GM18867 (cell line): ENCODE data around the gene ADAMTSL1.

Experiments used
- ATAC-seq: cut with Tn5 transposase; IDR thresholded peaks from one replicate; pipeline ENCODE4 v1.9.1; 2021; ENCODE audit warnings: mild to moderate bottlenecking, moderate library complexity; ENCODE audit not compliant: unreplicated experiment

Gene ADAMTSL1

GRCh38 chr9:18545636-18546360 is 71.8 kb downstream of the ADAMTSL1 start:
- ATAC-seq = no peak

DNA sequence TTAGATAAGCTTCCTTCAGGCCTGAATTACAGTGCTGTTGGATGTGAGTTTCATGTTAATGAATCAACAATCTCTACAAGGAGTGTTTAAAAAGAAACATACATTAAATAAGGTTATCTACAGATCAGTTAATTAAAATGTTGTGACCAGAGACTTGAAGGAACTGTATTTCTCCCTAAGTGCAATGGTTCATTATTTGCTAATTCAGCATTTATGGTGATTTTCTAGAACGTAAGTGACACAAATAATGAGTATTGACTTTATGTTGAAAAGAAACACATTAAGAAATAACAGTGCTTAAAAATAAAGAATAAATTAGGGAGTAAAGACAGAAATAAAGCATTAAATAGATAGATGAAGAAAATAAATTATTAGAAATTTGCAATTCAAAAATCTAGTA is 74.5 kb downstream of the ADAMTSL1 start:
- no peak for ATAC-seq

DNA sequence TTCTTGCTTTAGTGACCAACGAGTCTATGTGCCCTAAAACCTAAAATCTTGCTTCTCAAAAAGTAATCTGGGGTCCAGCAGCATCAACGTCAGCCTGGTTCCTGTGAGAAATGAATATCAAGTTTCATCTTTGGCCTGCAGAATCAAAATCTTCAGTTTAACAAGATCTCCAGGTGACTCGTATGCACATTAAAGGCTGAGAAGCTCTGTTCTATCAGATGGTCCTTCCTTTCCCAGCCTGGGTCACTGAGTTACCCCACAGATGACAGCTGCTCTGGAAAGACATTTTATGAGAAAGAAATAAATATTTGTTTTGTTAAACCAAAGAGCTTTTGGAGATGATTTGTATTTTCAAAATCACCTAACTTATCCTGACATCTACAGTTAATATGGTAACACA is 75.8 kb downstream of the ADAMTSL1 start:
- no peak for ATAC-seq

DNA sequence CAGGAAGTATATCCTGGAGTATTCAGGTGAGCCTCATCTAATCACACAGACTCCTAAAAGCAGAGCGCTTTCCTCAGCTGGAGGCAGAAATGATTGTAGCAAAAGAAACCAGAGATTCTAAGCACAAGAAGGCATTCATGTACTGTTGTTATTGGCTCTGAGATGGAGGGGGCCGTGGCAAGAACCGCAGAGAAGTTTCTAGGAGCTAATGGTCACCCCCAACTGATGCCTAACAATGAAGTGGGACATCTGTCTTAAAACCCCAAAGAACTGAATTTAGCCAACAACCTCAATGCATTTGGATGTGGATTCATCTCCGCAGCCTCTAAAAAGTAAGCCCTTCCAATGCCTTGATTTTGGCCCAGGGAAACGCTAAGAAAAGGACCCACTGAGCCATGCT is 76.3 kb downstream of the ADAMTSL1 start:
- ATAC-seq = no peak

DNA sequence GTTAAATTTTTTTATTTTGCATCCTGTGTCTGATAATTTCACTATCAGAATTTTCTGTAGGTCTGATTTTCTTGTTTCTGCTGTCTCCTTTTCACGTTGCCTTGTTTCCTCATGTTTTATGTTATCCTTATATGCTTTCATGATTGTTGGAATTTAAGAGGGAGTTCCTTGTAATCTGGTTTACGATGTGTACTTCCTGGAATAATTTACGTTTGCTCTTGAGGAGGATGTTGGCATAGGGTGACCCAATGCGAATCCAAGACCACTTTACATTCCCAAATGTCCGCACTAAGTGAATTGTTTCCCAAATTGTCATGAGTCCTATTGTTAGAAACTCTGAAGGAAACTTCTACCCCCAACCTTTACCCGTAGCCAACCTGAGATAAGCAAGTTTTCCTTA is 80.3 kb downstream of the ADAMTSL1 start:
- no peak for ATAC-seq

DNA sequence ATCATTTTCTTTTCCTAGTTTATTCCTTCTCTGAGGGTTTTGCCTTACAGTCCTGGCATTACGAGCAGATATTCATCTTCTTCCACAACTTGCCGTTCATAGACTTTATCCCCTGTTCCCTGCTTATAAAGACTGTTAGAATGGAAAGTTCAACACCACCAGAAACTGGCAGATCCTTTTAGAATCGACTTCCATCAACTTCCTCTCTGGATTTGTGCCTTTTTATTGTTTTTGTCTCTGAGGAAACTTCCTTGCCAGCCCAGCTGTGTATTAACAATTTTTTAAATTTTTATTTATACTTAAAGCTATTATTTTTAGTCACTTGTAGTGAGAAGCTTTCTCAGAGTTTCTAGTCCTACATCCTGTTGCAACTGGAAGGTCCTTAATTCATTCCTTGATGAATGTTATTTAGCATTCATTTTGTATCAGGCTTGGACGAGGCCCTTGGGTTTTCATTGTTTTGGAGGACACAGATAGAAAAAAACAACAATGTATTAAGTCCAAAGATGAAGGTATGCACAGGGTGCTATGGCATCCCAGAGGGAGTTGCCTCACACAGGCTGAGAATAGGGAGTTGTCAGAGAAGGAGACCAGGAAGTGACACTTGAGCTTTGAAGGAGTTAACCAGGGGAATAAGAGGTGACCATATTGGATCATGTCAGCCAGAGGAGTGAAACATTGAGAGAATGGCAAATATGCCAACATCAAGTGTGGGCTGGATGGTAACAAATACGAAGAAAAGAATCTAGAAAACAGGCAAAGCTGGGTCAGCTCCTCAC is 81.3 kb downstream of the ADAMTSL1 start:
- no peak for ATAC-seq

DNA sequence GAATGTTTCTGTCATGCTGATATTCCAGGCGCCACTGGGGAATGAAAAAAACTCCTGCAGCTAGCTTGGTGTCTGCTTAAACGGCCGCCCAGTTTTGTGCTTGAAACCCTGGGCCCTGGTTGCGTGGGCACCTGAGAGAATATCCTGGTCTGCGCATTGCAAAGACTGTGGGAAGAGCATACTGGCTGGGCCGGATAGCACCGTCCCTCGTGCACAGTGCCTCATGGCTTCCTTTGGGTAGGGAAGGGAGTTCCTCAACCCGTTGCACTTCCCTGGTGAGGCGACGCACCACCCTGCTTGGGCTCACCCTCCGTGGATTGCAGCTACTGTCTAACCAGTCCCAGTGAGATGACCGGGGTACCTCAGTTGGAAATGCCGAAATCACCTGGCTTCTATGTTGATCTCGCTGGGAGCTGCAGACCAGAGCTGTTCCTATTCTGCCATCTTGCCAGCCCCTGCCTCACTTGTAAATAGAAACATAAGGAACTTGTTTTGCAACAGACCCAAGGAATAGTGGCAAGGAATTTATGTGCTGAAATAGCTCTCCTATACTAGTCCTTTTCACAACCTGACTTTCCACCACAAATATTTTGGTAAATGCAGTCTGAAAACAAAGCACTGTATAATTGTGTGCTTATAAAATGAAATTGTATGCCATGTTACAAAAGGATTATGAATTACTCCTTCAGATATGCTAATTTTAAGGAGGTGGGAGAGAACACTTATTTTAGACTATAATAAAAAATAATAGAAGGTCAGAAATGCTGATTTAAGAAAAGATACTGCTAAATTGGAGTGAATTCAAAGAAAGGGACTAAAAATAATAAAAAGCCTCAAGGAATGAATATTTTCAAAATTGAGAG is 90.3 kb downstream of the ADAMTSL1 start:
- no peak for ATAC-seq

- no peak for ATAC-seq
Measured at GRCh38 chr9:18566121-18566520, 92.2 kb downstream of the ADAMTSL1 start.

GRCh38 chr9:18568973-18569372 is 95.0 kb downstream of the ADAMTSL1 start:
- no peak for ATAC-seq

DNA sequence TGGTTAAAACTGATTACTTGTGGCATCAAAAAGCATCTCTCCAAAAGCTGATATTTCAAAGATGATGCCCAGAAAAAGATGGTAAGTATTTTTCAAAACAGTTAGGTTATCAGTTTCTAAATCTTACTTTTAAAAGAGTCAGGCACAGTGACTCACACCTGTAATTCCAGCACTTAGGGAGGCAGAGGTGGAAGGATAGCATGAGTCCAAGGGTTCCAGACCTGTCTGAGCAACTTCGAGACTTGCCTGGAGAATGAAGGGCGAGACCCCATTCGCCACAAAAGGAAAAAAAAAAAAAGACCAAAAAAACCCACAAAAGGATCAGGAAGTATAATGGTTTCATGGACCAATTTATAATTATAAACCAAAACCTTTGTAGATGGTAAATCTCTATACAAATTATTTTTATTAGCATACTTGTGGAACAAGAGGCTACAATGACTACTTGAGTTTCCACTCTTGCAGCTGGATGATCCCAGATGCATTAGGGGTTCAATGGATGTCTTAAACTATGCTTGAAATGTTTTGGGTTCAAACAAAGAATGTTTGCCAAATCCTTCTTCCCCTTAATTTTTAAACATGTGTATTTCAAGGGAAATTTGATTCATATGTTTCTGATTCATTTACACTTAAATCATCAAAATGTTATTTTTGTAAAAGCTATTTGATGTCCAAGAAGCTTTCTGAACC is 96.1 kb downstream of the ADAMTSL1 start:
- no peak for ATAC-seq

GRCh38 chr9:18573021-18573556 is 99.1 kb downstream of the ADAMTSL1 start:
- no peak for ATAC-seq

GRCh38 chr9:18575686-18576085 is 101.7 kb downstream of the ADAMTSL1 start:
- ATAC-seq = no peak

DNA sequence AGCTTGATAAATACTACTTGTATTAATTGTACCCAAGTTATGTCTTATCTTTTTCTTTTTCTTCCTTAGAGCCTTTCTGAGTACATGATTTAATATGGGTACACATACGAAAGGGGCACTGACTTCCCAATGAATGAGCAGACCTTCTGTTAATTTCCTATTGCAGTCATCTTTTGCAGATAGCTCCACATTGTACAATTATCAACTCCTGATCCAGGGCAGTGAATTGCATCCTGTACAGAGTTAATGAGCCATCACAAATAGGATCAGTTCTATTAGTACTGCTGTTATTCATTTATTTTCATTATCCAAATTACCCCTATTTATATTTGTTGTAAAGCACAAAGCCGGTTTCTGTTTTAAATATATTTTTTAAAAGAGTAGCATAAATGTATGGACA is 105.6 kb downstream of the ADAMTSL1 start:
- ATAC-seq = no peak

DNA sequence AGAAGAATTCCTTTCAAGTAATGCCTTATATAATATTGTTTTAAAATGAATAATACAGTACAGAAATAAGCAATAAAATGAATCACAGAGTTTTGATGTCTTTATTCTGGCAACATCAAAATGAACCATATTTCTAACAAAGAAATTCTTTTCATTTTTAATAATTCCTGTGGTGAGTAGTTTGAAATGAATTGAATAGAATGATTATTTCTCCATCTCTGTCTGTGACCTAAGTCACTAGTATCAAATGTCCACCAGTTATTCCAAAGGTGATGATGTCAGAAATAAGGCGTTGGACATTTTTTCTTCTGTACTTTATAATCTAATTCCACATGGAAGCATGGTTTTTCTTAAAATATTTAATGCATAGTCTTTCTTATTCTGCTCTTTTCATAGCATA is 106.2 kb downstream of the ADAMTSL1 start:
- ATAC-seq = no peak

DNA sequence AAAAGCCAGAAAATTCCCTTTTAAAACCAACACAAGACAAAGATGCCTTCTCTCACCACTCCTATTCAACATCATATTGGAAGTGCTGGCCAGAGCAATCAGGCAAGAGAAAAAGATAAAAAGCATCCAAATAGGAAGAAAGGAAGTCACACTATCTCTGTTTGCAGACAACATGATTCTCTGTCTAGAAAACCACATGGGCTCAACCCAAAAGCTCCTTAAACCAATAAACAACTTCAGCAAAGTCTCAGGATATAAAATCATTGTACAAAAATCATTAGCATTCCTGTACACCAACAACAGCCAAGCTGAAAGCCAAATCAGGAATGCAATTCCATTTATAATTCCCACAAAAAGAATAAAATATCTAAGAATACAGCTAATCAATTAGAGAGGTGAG is 112.0 kb downstream of the ADAMTSL1 start:
- ATAC-seq = no peak

DNA sequence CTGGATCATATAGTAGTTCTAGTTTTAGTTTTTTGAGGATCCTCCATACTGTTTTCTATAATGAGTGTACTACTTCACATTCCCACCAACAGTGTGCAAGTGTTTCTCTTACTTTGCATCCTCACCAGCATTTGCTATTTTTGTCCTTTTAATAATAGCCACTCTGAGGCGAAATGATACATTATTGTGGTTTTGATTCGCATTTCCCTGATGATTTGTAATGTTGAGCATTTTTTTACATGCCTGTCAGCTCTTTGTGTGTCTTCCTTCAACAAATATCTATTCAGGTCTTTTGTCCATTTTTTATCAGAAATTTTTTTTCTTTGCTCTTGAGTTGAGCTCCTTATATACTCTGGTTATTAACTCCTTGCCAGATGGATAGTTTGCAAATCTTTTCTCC is 114.0 kb downstream of the ADAMTSL1 start:
- no peak for ATAC-seq

DNA sequence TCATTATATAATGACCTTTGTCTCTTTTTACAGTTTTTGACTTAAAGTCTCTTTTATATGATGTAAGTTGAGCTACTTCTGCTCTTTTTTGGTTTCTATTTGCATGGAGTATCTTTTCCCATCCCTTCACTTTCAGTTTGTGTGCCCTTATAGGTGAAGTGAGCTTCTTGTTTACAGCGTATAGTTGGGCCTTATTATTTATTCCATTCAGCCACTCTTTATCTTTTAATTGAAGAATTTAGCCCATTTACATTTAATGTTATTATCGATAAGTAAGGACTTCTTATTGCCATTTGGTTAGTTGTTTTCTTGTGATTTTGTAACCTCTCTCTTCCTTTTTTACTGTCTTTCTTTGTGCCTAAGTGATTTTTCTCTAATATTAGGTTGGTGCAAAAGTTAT is 117.3 kb downstream of the ADAMTSL1 start:
- ATAC-seq = no peak

DNA sequence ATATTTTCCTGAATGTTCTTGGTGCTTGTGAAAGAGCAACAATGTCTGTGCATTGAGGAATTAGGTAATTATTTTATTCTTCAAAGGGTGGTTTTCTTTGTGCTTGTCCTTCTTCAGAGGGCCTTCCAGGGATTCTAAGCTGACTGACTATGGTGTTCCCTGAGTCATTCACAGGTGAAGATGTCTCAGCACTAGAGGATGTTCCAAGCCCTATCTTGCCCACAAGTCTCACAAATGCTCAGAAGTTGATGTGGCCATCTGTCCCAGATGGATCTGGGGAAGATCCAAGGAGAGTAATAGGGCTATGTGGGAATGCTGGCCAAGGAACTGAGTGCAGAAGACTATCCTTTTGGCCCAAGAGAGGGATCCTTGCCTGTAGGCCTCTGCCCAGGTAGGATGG is 120.9 kb downstream of the ADAMTSL1 start:
- ATAC-seq = no peak

DNA sequence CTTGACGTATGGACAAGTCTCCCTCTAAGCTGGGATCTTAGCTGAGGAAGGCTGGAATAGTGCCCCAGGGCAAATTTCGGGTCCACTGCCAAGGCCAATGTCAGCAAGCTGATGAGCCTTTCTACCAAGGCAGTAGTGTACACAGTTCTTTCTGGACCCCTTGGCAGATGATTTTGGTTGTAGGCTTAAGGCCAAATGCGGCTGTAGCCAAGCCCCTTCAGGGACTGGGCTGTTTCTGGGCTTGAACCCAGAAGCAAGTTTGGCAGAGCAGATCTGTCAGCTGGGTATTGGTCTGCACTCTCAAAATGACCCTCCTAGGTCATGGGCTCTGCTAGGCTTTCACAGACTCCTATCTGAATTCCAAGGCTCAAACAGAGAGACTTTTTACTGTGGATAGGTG is 121.6 kb downstream of the ADAMTSL1 start:
- no peak for ATAC-seq

- ATAC-seq = no peak
Measured at GRCh38 chr9:18596920-18597319, 123.0 kb downstream of the ADAMTSL1 start.

DNA sequence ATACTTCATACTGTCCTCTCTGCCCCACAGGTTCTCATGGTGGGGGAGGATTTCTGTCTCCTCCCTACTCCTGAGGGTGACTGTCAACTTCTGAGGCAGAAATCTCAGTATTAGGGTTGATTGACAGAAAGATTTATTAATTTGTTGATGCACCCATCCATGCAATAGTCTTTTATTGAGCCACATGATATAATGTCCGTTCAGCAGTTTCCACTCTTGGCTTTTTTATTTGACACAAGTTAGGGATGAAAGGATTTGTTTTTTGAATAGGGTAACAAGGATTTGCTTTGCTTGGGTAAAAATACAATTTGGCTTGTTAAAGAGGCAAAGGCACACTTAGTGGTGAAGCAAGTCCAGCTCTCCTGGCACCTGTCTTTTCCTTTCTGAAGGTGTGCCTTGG is 125.0 kb downstream of the ADAMTSL1 start:
- ATAC-seq = no peak
